NCI-H2227 treated with DMSO at 0.1 percent for 48 hours (cell line): ENCODE measurements around the gene ADSL.

Source experiments
- DNase-seq: peaks from one replicate; lab custom pipeline; 2025; lab: John Stamatoyannopoulos, UW

ADSL gene

GRCh38 chr22:40328546-40329456 lies 17.5 kb upstream of the ADSL start:
- no peak for DNase-seq

GRCh38 chr22:40329466-40329865 lies 16.8 kb upstream of the ADSL start:
- no peak for DNase-seq

- DNase-seq, result no peak
Measured at GRCh38 chr22:40330086-40330485, 16.2 kb upstream of the ADSL start.

- no peak for DNase-seq
Measured at GRCh38 chr22:40330615-40331014, 15.7 kb upstream of the ADSL start.

GRCh38 chr22:40331706-40332105 lies 14.6 kb upstream of the ADSL start:
- no peak for DNase-seq

GRCh38 chr22:40332319-40332781 lies 13.9 kb upstream of the ADSL start:
- DNase-seq, result no peak

GRCh38 chr22:40334060-40334459 lies 12.2 kb upstream of the ADSL start:
- DNase-seq, result no peak

- no peak for DNase-seq
Measured at GRCh38 chr22:40334899-40335298, 11.4 kb upstream of the ADSL start.

GRCh38 chr22:40335358-40335757 lies 10.9 kb upstream of the ADSL start:
- DNase-seq, result no peak

- no peak for DNase-seq
Measured at GRCh38 chr22:40340044-40340443, 6.3 kb upstream of the ADSL start.

- no peak for DNase-seq
Measured at GRCh38 chr22:40341604-40342003, 4.7 kb upstream of the ADSL start.

GRCh38 chr22:40342521-40342920 lies 3.8 kb upstream of the ADSL start:
- DNase-seq, result no peak

- DNase-seq, result no peak
Measured at GRCh38 chr22:40345271-40345670, 1.0 kb upstream of the ADSL start.

GRCh38 chr22:40345815-40346184 lies 500 bp upstream of the ADSL start:
- DNase-seq, result peak; percentile 37

GRCh38 chr22:40347300-40347699 lies 1.0 kb downstream of the ADSL start:
- no peak for DNase-seq

- DNase-seq, result peak; percentile 21
Measured at GRCh38 chr22:40348025-40348658, 1.8 kb downstream of the ADSL start.

- no peak for DNase-seq
Measured at GRCh38 chr22:40352763-40353162, 6.5 kb downstream of the ADSL start.

GRCh38 chr22:40361100-40361499 lies 14.8 kb downstream of the ADSL start:
- no peak for DNase-seq

- DNase-seq, result no peak
Measured at GRCh38 chr22:40363059-40363458, 16.8 kb downstream of the ADSL start.

- DNase-seq, result no peak
Measured at GRCh38 chr22:40364431-40364830, 18.1 kb downstream of the ADSL start.

- DNase-seq, result no peak
Measured at GRCh38 chr22:40366068-40366467, 19.8 kb downstream of the ADSL start.

- DNase-seq, result no peak
Measured at GRCh38 chr22:40367342-40367741, 21.0 kb downstream of the ADSL start.

GRCh38 chr22:40368016-40368415 lies 21.7 kb downstream of the ADSL start:
- DNase-seq, result no peak
